GM23338 (cell line): Measurements from ENCODE around the gene ICAM2. TPM values are rescaled to one million over a fixed set of nuclear protein-coding genes. Genes with fewer than 3 reads are reported as not detected.
A peak's percentile ranks its signal among the peaks of the same experiment; 100 is the strongest.

Experiments
- ATAC-seq: fragments of 200-7000 bp; cut with Tn5 transposase; 3 replicates; pipeline ENCODE4 v1.9.1; 2020
- DNase-seq: peaks from one replicate; pipeline ENCODE4 v3.0.0-alpha.2; 2015; ENCODE audit warnings: low spot score
- H2AFZ ChIP-seq: fragments of 200-600 bp; sonication (generic); 2 replicates; pipeline ENCODE4 v1.8.0; 2016; ENCODE audit warnings: antibody characterized with exemption, mild to moderate bottlenecking, moderate library complexity
- H3F3A ChIP-seq: fragments of 200-600 bp; sonication (generic); replicated peaks from 2 replicates; pipeline ENCODE4 v1.8.0; 2017; ENCODE audit warnings: antibody characterized with exemption, mixed run types, low read depth
- H3K27ac ChIP-seq: fragments of 200-600 bp; sonication (generic); 2 replicates; pipeline ENCODE4 v1.6.1; 2016; ENCODE audit warnings: low read depth
- H3K27me3 ChIP-seq: fragments of 200-600 bp; sonication (generic); 2 replicates; pipeline ENCODE4 v1.8.0; 2016; ENCODE audit warnings: mild to moderate bottlenecking, mixed run types, moderate library complexity; ENCODE audit not compliant: insufficient read depth
- H3K36me3 ChIP-seq: fragments of 200-600 bp; sonication (generic); 2 replicates; pipeline ENCODE4 v1.8.0; 2016; ENCODE audit warnings: mild to moderate bottlenecking; ENCODE audit not compliant: insufficient read depth
- H3K4me1 ChIP-seq: fragments of 200-600 bp; sonication (generic); 2 replicates; pipeline ENCODE4 v1.8.0; 2016; ENCODE audit warnings: mild to moderate bottlenecking, moderate library complexity; ENCODE audit not compliant: insufficient read depth
- H3K4me2 ChIP-seq: fragments of 200-600 bp; sonication (generic); 2 replicates; pipeline ENCODE4 v1.7.1; 2017; ENCODE audit warnings: mixed run types
- H3K4me3 ChIP-seq: fragments of 200-600 bp; sonication (generic); 2 replicates; pipeline ENCODE4 v1.6.1; 2016; ENCODE audit warnings: mixed run types
- H3K79me2 ChIP-seq: fragments of 200-600 bp; sonication (generic); replicated peaks from 2 replicates; pipeline ENCODE4 v1.8.0; 2017; ENCODE audit warnings: mild to moderate bottlenecking; ENCODE audit not compliant: insufficient read depth
- H3K9me2 ChIP-seq: fragments of 200-600 bp; sonication (generic); 2 replicates; pipeline ENCODE4 v1.8.0; 2017; ENCODE audit not compliant: insufficient read depth
- H4K20me1 ChIP-seq: fragments of 200-600 bp; sonication (generic); replicated peaks from 2 replicates; pipeline ENCODE4 v1.8.0; 2017; ENCODE audit warnings: mild to moderate bottlenecking; ENCODE audit not compliant: insufficient read depth
- H3K27ac Mint-ChIP-seq: 2 replicates; pipeline ENCODE4 v1.8.0; 2020; ENCODE audit warnings: inconsistent platforms, mild to moderate bottlenecking, moderate library complexity, mixed read lengths
- H3K27me3 Mint-ChIP-seq: 3 replicates; pipeline ENCODE4 v1.8.0; 2022; ENCODE audit warnings: low read depth, mild to moderate bottlenecking, moderate library complexity, mixed read lengths, inconsistent platforms; ENCODE audit not compliant: insufficient read depth, poor library complexity
- H3K36me3 Mint-ChIP-seq: 3 replicates; pipeline ENCODE4 v1.8.0; 2021; ENCODE audit warnings: low read depth, mild to moderate bottlenecking, inconsistent platforms, moderate library complexity, mixed read lengths
- H3K4me1 Mint-ChIP-seq: 3 replicates; pipeline ENCODE4 v1.8.0; 2020; ENCODE audit warnings: mild to moderate bottlenecking, inconsistent platforms, mixed read lengths
- H3K4me3 Mint-ChIP-seq: 3 replicates; pipeline ENCODE4 v1.8.0; 2021; ENCODE audit warnings: moderate library complexity, mild to moderate bottlenecking, inconsistent platforms, mixed read lengths
- H3K9me3 Mint-ChIP-seq: 3 replicates; pipeline ENCODE4 v1.8.0; 2020; ENCODE audit warnings: moderate library complexity, mild to moderate bottlenecking, inconsistent platforms, mixed read lengths
- CREB1 ChIP-seq: fragments of 250-450 bp; sonication (Bioruptor Pico); IDR thresholded peaks from 2 replicates; pipeline ENCODE4 v1.5.0; 2020; ENCODE audit warnings: low read depth, mild to moderate bottlenecking, moderate library complexity
- EZH2phosphoT487 ChIP-seq: fragments of 200-600 bp; sonication (generic); IDR thresholded peaks from one replicate; pipeline ENCODE4 v1.8.1; 2018; ENCODE audit warnings: antibody characterized with exemption; ENCODE audit not compliant: unreplicated experiment
- JUNB ChIP-seq: IDR thresholded peaks from one replicate; pipeline ENCODE4 v1.6.1; 2016; ENCODE audit warnings: antibody characterized with exemption; ENCODE audit not compliant: unreplicated experiment
- STAT1 ChIP-seq: IDR thresholded peaks from one replicate; pipeline ENCODE4 v1.6.1; 2016; ENCODE audit warnings: antibody characterized with exemption; ENCODE audit not compliant: unreplicated experiment
- ZNF114 ChIP-seq: fragments of 250-450 bp; sonication (Bioruptor Pico); IDR thresholded peaks from 2 replicates; pipeline ENCODE4 v1.5.0; 2020; ENCODE audit warnings: mild to moderate bottlenecking, moderate library complexity
- ZNF331 ChIP-seq: fragments of 250-450 bp; sonication (Bioruptor Pico); IDR thresholded peaks from 2 replicates; pipeline ENCODE4 v1.5.0; 2020; ENCODE audit warnings: low read depth, mild to moderate bottlenecking, moderate library complexity
- ZNF462 ChIP-seq: fragments of 250-450 bp; sonication (Bioruptor Pico); IDR thresholded peaks from 2 replicates; pipeline ENCODE4 v1.5.0; 2020; ENCODE audit warnings: mild to moderate bottlenecking, moderate library complexity
- polyA plus RNA-seq: library from polyadenylated mRNA; unstranded; fragments of >200 nt; fragmentation: Nextera tagmentation; extraction: Ambion mirVana; gene quantifications from 2 replicates; pipeline ENCODE4 v1.2.1, GENCODE V29; 2016
- total RNA-seq: library from RNA; depleted of rRNA; stranded (reverse); fragments of >200 nt; shearing (Covaris generic); gene quantifications from 2 replicates; pipeline ENCODE4 v1.2.3, GENCODE V29; 2014

The ICAM2 gene
- total and polyA plus RNA-seq, 2 experiments from 2014 or later: 0.31 to 0.86 TPM

GRCh38 chr17:63988741-63989621, 31.5 kb downstream of the ICAM2 start:
- H3K9me2 ChIP-seq: no peaks in the 10 kb centered on the region
- no peak overlapping the region for H3K27ac ChIP-seq
- H3K36me3 Mint-ChIP-seq: no peaks in the 10 kb centered on the region
- peaks cover 23% of the 10 kb centered on the region for H3K4me1 Mint-ChIP-seq
- peak overlapping the region; percentile 98 for H2AFZ ChIP-seq
- DNase-seq: peak; percentile 45
- H3K4me3 Mint-ChIP-seq: no peak overlapping the region; the same call in 2 of the 3 replicates
- H3K79me2 ChIP-seq: no peaks in the 10 kb centered on the region
- H3K4me1 ChIP-seq: peaks cover 5% of the 10 kb centered on the region; the same call in 1 of the 2 replicates
- H3K27ac Mint-ChIP-seq: peak overlapping the region; percentile 82; the same call in 1 of the 2 replicates
- TF ChIP-seq ZNF114: no peak
- TF ChIP-seq JUNB: no peak
- no peak for TF ChIP-seq CREB1 (CRISPR knock-in tag)
- TF ChIP-seq ZNF462 (CRISPR knock-in tag): no peak
- no peak for TF ChIP-seq ZNF331 (CRISPR knock-in tag)
- TF ChIP-seq STAT1: no peak
- TF ChIP-seq EZH2phosphoT487: no peak
- H3K4me3 ChIP-seq: no peak overlapping the region
- H3K27me3 Mint-ChIP-seq: peaks cover 19% of the 10 kb centered on the region
- no peaks in the 10 kb centered on the region for H4K20me1 ChIP-seq
- ATAC-seq: peak; percentile 57
- H3F3A ChIP-seq: no peaks in the 10 kb centered on the region
- no peaks in the 10 kb centered on the region for H3K36me3 ChIP-seq
- H3K4me2 ChIP-seq: peak overlapping the region; percentile 66
- H3K27me3 ChIP-seq: no peaks in the 10 kb centered on the region
- H3K9me3 Mint-ChIP-seq: peaks cover 3% of the 10 kb centered on the region; the same call in 2 of the 3 replicates
